Left lung (tissue), 10 donors: Measurements from ENCODE around the gene FER. TPM values are rescaled to one million over a fixed set of nuclear protein-coding genes. Genes with fewer than 3 reads are reported as not detected.
"Not testable (repeated sequence)": the region's sequence is repeated elsewhere in the genome, so short reads cannot be mapped to it uniquely, and the experiment has no call there.

Source experiments
- ATAC-seq: fragments of 200-7000 bp; cut with Tn5 transposase; one replicate; pipeline ENCODE4 v1.9.1; 2020; ENCODE audit warnings: moderate library complexity
- DNase-seq, 4 donors: peaks; one replicate each; pipeline ENCODE4 v3.0.0-alpha.2; 2013 to 2020
- H3K27ac ChIP-seq, 2 donors: fragments of 200-600 bp; sonication (generic) in 1 of 2; one replicate each; pipeline versions ENCODE4 v1.5.0 to v1.8.0; 2020 to 2021
- H3K27me3 ChIP-seq, 2 donors: fragments of 200-600 bp; sonication (generic) in 1 of 2; one replicate each; pipeline versions ENCODE4 v1.5.0 to v1.8.0; 2020 to 2021
- H3K36me3 ChIP-seq, 2 donors: fragments of 200-600 bp; sonication (generic) in 1 of 2; one replicate each; pipeline versions ENCODE4 v1.5.0 to v1.8.0; 2020 to 2021
- H3K4me1 ChIP-seq, 2 donors: fragments of 200-600 bp; one replicate each; pipeline ENCODE4 v1.8.0; 2021
- H3K4me3 ChIP-seq, 2 donors: fragments of 200-600 bp; sonication (generic) in 1 of 2; one replicate each; pipeline versions ENCODE4 v1.5.0 to v1.8.0; 2020 to 2021; ENCODE audit warnings: mild to moderate bottlenecking in 1 of 2
- H3K9me3 ChIP-seq, 2 donors: fragments of 200-600 bp; sonication (generic) in 1 of 2; one replicate each; pipeline versions ENCODE4 v1.5.0 to v1.8.0; 2020 to 2021
- intact Hi-C, 2 donors: fragments of 100-400 bp; cut with DNase I; formaldehyde crosslinking; loops; one replicate each; pipeline versions ENCODE4 v1.11.2 to v1.14.2; 2022
- polyA plus RNA-seq, 6 donors: library from polyadenylated mRNA; unstranded; fragments of 120-200 nt; gene quantifications; one replicate each; pipeline ENCODE4 v1.2.1, GENCODE V29; 2013; ENCODE audit not compliant: insufficient read length in 6 of 6
- total RNA-seq, 2 donors: library from RNA; stranded (reverse); fragmentation: NEBNext Ultra II Directional; extraction: Animal tissue kit (Norgen Biotek cat#: 25700); gene quantifications; one replicate each; pipeline ENCODE4 v1.2.1, GENCODE V29; 2021
- TF ChIP-seq, protein P1 (sequence below), 2 donors: fragments of 200-600 bp; sonication (generic) in 1 of 2; IDR thresholded peaks; one replicate each; pipeline versions ENCODE4 v1.5.0 to v1.8.0; 2021; ENCODE audit warnings: antibody characterized with exemption in 2 of 2
- donor health status: DM: no; HTN: yes; CAD: no.
- donor health status: DM: no; HTN: no; CAD: no.

FER gene
- total and polyA plus RNA-seq, 8 donors, result 16.6 to 27.0 (median 19.4) TPM

DNA sequence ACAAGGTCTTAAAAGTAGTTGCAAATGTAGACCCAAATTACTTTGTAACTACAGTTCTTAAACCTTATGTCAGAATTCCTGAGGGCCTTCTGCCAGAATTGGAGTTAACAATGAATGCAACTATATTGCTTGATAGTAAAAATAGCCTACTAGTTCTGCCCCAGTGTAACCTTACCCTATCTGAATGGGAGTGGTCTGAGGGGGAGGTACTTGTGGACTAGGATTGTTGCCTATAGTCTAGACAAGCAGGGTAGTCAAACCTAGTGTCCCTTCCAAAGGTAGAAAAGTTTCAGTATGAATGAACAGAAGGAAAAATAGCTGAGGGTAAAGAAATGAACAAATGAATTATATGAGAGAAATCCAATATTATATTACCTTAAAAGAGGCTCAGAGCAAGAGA is 419.9 kb downstream of the FER start:
- intact Hi-C loops, result no loop called here
- DNase-seq (no peak), ATAC-seq (no peak)
- no peaks in the 10 kb centered on the region for H3K9me3 ChIP-seq
- no peaks in the 10 kb centered on the region for H3K36me3 ChIP-seq
- no peaks in the 10 kb centered on the region for H3K27me3 ChIP-seq
- H3K27ac ChIP-seq, result no peak overlapping the region
- TF ChIP-seq, protein P1, sequence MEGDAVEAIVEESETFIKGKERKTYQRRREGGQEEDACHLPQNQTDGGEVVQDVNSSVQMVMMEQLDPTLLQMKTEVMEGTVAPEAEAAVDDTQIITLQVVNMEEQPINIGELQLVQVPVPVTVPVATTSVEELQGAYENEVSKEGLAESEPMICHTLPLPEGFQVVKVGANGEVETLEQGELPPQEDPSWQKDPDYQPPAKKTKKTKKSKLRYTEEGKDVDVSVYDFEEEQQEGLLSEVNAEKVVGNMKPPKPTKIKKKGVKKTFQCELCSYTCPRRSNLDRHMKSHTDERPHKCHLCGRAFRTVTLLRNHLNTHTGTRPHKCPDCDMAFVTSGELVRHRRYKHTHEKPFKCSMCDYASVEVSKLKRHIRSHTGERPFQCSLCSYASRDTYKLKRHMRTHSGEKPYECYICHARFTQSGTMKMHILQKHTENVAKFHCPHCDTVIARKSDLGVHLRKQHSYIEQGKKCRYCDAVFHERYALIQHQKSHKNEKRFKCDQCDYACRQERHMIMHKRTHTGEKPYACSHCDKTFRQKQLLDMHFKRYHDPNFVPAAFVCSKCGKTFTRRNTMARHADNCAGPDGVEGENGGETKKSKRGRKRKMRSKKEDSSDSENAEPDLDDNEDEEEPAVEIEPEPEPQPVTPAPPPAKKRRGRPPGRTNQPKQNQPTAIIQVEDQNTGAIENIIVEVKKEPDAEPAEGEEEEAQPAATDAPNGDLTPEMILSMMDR (IDR thresholded peaks at IDR 0.05), result no peak
- no peaks in the 10 kb centered on the region for H3K4me1 ChIP-seq
- H3K4me3 ChIP-seq, result no peak overlapping the region

DNA sequence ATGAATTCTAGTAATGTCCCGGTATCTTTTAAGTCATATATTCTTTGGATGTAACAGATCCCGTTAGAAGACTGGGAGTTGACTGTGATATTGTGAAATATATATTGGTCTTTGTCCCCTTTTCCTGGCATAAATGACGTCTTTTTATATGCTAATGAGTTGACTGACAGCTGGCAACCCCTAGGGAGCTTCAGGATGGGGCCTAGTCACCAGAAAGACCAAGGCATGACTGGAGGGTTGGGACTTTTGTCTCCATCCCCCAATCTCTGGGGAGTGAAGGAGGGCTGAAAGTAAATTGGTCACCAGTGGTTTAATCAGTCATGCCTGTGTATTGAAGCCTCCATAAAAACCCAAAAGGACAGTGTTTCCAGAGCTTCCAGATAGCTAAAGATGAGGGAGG is 420.5 kb downstream of the FER start:
- Histone ChIP-seq H3K27me3 (no peaks in the 10 kb centered on the region), H3K36me3 (no peaks in the 10 kb centered on the region), H3K4me3 (no peak overlapping the region), H3K27ac (no peak overlapping the region), H3K9me3 (no peaks in the 10 kb centered on the region), H3K4me1 (no peaks in the 10 kb centered on the region)
- DNase-seq (no peak), ATAC-seq (no peak)
- TF ChIP-seq, protein P1 (IDR thresholded peaks at IDR 0.05), result no peak
- intact Hi-C loops, result no loop called here

DNA sequence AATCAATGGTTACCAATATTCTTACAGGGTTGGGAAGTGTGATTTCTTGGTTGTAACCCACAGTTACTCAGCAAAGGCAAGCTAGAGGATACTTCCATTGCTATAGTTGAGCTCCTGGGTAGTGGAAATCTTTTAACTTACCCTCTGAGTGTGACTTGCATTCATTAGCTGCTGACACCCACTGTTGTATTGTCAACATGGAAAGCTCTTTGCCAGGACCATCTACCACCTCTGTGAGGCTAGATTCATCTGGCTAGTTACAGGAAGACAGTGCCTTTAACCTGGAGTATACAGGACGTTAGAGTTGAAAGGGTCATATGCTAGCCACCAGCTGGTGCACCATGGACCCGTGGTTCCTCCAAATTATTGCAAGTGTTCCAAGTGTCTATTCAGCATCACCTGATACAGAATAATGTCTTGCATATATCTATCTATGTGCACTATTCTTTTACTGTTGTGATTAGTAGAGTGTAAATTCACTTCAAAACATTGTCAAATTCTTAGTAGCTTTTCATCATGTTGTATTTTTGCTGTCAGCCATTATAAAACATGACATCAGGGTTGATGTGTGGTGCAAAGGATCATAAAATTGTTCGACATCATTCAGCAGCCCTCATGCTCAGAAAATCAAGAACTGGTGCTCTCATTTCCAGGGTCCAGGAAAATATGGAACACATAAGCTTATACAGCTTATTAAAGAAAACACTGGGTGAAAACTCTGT is 423.1 kb downstream of the FER start:
- Histone ChIP-seq H3K4me1 (no peaks in the 10 kb centered on the region), H3K36me3 (no peaks in the 10 kb centered on the region), H3K27ac (no peak overlapping the region), H3K4me3 (no peak overlapping the region), H3K9me3 (no peaks in the 10 kb centered on the region), H3K27me3 (no peaks in the 10 kb centered on the region)
- intact Hi-C loops, result no loop called here
- TF ChIP-seq, protein P1 (IDR thresholded peaks at IDR 0.05), result no peak
- ATAC-seq (no peak), DNase-seq (no peak)

DNA sequence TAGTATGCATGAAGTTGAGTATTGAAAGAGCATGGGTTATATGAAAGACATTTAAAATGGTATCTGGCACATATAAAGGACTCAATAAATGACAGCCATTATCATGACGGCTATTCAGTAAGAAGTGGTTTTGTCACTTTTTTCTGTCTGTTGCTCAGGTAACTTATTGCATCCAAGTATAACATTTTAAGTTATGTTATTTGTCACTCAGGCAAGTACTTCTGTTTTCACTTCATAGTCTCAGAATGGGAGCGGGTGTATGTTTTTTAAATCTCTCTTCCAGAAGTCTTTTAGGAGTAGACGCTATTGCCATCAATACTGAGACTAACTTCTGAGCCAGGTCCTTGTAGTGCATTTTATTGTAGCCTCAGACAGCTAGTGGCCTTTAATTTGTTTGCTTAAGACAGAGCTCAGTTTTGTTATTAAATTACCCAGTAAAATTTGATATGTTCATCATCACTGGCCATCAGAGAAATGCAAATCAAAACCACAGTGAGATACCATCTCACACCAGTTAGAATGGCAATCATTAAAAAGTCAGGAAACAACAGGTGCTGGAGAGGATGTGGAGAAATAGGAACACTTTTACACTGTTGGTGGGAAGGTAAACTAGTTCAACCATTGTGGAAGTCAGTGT is 423.9 kb downstream of the FER start:
- H3K36me3 ChIP-seq, H3K27ac ChIP-seq, intact Hi-C loops, DNase-seq, H3K4me1 ChIP-seq, H3K4me3 ChIP-seq, H3K9me3 ChIP-seq, H3K27me3 ChIP-seq, ATAC-seq: not testable (repeated sequence)

DNA sequence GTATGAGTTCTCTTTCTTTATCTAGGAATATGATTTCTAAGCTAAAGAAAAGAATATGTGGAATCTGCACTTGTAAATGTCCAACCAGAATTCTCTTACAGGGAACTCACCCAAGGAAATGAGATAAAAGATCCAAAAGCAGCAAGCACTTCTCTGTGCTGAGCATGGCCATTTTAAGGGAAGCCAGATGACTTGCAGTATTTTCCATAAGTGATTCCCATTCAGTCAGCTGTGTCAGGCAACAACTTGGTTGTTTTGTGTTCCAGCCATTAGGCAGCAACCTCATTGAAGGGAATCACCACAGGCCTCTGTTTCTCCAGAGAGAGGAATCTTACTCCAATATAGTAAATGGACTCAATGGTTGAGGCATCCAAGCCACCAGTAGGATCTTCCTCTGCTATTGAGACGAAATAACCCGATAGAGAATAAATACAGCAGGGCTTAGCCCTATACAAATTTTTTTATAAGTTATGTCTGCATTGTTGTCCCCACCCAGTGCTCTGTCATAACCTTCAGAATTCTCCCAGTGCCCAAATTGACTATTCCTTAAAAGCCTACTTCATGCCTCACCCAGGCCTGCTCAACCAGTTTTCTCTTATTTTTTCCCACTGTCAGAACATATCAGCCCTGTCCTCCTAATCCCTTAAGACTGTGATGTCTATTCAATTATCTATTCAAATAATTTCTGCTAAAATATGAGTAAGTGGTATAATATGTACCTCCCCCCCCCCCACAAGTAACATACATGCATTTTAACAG is 425.5 kb downstream of the FER start:
- no peaks in the 10 kb centered on the region for H3K36me3 ChIP-seq
- intact Hi-C loops, result no loop called here
- no peaks in the 10 kb centered on the region for H3K9me3 ChIP-seq
- H3K4me1 ChIP-seq, result no peaks in the 10 kb centered on the region
- H3K27ac ChIP-seq, result no peak overlapping the region
- DNase-seq, result no peak
- TF ChIP-seq, protein P1 (IDR thresholded peaks at IDR 0.05), result no peak
- no peak for ATAC-seq
- H3K4me3 ChIP-seq, result no peak overlapping the region
- no peaks in the 10 kb centered on the region for H3K27me3 ChIP-seq
